Activated T-cell treated with anti-CD3 and anti-CD28 coated beads, Interleukin-2, amount 50 U/mL, for 48 hours (primary cell): ENCODE measurements around the gene CLEC20A.

ENCODE experiments used
- DNase-seq, 2 experiments: peaks; one replicate each; pipeline ENCODE4 v3.0.0-alpha.2; 2020

The CLEC20A gene

GRCh38 chr1:178496410-178497135 lies at the start of gene CLEC20A:
Gene CLEC20A, minus strand, starts transcription at chr1:178496964. Its CDS starts 25 bp downstream, at chr1:178496939.
- DNase-seq, result no peak

GRCh38 chr1:178544531-178544930 lies 47.8 kb upstream of the CLEC20A start:
- no peak for DNase-seq

- DNase-seq, result no peak
Observed at GRCh38 chr1:178543290-178543607, 46.5 kb upstream of the CLEC20A start.

- DNase-seq, result peak; percentile 96 to 98
Observed at GRCh38 chr1:178542554-178543289, 46.0 kb upstream of the CLEC20A start.

- DNase-seq, result peak; percentile 64 to 68
Observed at GRCh38 chr1:178541829-178542553, 45.2 kb upstream of the CLEC20A start.

- no peak for DNase-seq
Observed at GRCh38 chr1:178541379-178541778, 44.6 kb upstream of the CLEC20A start.

- no peak for DNase-seq
Observed at GRCh38 chr1:178540646-178541045, 43.9 kb upstream of the CLEC20A start.

- DNase-seq, result no peak
Observed at GRCh38 chr1:178540204-178540603, 43.4 kb upstream of the CLEC20A start.

- DNase-seq, result no peak
Observed at GRCh38 chr1:178539291-178539690, 42.5 kb upstream of the CLEC20A start.

GRCh38 chr1:178538192-178538916 lies 41.6 kb upstream of the CLEC20A start:
- no peak for DNase-seq

GRCh38 chr1:178537382-178538090 lies 40.8 kb upstream of the CLEC20A start:
- no peak for DNase-seq

GRCh38 chr1:178536844-178537371 lies 40.1 kb upstream of the CLEC20A start:
- no peak for DNase-seq

GRCh38 chr1:178536329-178536728 lies 39.6 kb upstream of the CLEC20A start:
- no peak for DNase-seq

- no peak for DNase-seq
Observed at GRCh38 chr1:178534137-178534868, 37.5 kb upstream of the CLEC20A start.

- no peak for DNase-seq
Observed at GRCh38 chr1:178533121-178533946, 36.6 kb upstream of the CLEC20A start.

- peak; percentile 81 to 85 for DNase-seq
Observed at GRCh38 chr1:178532392-178532791, 35.6 kb upstream of the CLEC20A start.

GRCh38 chr1:178531887-178532286 lies 35.1 kb upstream of the CLEC20A start:
- no peak for DNase-seq

GRCh38 chr1:178530502-178530901 lies 33.7 kb upstream of the CLEC20A start:
- no peak for DNase-seq

- no peak for DNase-seq
Observed at GRCh38 chr1:178530037-178530402, 33.3 kb upstream of the CLEC20A start.

- DNase-seq, result no peak
Observed at GRCh38 chr1:178529364-178530036, 32.7 kb upstream of the CLEC20A start.
